SIG-M5 treated with dmso at 0.1 percent for 504 hours (cell line): ENCODE measurements around the gene TBC1D22B.
A peak's percentile ranks its signal among the peaks of the same experiment; 100 is the strongest.
"Not testable (repeated sequence)": the region's sequence is repeated elsewhere in the genome, so short reads cannot be mapped to it uniquely, and the experiment has no call there.

Source experiments
- DNase-seq: peaks from one replicate; lab custom pipeline; 2025; ENCODE audit not compliant: unreplicated experiment; lab: John Stamatoyannopoulos, UW

The TBC1D22B gene

DNA sequence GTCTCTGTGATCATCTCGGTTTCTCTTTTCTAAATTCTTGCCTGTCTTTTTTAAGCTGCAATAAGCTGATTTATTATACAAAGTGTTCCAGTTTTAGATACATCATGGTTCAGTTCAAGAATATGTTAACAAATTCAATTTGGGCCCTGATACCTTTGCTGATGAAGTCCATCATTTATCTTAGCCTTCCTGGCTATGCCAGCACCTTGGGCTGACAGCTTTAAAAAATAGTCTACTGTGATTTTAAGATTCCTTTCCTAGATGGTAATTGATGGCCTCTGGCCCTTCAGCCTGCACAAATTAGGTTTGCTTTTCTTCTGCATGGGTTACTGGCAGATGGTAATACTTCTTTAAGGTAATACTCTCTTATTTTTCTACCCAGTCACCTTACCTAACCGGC, 7.4 kb downstream of the TBC1D22B start:
- no peak for DNase-seq

GRCh38 chr6:37265860-37266259, 8.3 kb downstream of the TBC1D22B start:
- DNase-seq = no peak

DNA sequence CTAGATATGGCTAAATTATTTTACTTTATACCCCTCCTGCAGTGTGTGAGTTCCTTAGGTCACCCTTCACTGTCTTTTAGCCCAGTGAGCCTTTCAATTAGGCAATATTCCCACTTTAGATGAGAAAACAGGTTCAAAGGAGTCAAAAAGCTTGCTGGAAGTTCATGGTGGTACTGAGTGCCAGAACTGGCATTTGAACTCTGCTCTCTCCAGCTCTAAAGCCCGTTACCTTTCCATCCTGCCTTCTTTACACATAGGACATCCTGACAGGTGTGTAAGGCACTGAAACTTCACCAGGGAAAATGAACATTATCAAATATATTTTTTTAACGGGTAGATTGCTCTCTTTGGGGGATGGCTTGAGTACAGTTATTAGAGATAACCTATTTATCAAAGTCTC, 11.5 kb downstream of the TBC1D22B start:
- DNase-seq = no peak

- no peak for DNase-seq
These were observed 15.4 kb downstream of the TBC1D22B start for GRCh38 chr6:37272834-37273566.

GRCh38 chr6:37273690-37274089, 16.1 kb downstream of the TBC1D22B start:
- DNase-seq = peak; percentile 6

GRCh38 chr6:37275350-37275749, 17.8 kb downstream of the TBC1D22B start:
- DNase-seq = no peak

- DNase-seq = no peak
These were observed 19.4 kb downstream of the TBC1D22B start for GRCh38 chr6:37277001-37277409.

GRCh38 chr6:37279366-37280134, 22.0 kb downstream of the TBC1D22B start:
- peak; percentile 86 for DNase-seq

DNA sequence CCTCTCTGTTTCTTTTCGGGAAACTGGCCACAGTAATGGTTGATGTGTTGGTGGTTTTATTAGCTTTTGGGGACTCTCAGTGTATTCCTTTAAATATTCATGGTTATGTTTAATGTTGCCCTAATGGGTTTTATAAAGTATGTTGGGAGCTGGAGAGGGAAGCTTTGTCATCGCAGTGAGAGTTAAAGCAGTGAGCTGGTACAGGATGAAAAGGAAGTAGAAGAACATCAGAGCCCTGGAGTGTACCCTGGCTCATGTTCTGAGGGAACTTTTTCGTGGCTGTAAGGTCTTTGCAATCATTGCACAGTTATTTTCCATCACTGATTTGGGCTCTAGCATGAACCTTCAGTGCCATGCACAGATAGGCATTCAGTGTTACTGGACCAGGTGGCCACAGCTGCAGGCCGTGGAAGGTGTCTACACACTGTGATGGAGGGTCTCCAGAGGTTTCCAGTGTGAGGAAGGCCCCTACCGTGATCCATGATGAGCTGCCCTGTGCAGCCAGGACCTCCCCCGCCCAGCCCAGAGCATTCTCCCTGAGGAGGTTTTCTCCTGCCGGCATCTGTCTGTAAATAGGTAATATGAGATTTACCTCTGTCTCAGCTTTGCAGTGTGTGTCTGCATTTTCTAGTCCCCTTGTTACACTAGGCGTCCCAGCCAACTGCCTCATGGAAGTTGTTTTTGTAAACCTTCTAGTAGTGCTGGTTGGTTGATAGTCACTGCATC, 22.8 kb downstream of the TBC1D22B start:
- DNase-seq = no peak

DNA sequence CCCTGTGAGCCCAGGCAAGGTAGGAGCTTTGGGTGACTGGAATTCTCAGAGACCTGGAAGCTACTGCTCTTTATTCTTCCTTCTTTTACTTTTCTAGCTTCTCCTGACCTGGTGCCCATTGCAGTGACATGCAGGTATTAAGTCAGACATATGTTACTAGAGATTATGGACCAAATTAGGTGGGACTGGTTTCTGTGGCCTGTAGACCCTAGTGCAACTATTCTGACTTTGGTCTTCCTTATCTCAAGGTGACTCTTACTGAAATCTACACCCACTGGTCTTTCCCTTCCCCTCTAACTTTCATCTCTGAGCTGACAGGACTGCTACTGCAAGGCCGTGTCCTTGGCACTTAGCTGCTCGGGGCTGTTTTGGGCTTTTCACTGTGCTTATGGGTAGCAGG, 24.8 kb downstream of the TBC1D22B start:
- no peak for DNase-seq

DNA sequence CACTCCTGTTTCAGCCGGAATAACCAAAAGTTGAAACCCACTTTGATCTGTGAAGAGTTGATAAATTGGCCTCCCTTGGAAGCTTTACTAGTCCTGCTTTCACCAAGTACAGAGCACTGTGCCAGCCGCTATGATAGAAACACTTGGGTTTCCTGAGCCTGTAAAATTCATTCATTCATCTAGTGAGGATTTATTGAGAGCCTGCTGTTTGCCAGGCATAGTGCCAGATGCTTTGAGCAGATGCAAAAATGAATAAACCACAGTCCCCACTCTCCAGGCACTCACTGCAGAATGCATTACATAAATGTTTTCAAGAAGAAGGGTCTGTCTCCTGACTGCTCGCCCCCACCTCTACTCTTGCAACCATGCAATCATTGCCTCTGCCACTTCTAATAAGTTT, 25.7 kb downstream of the TBC1D22B start:
- DNase-seq = no peak

- DNase-seq = no peak
These were observed 26.1 kb downstream of the TBC1D22B start for GRCh38 chr6:37283671-37284151.

- no peak for DNase-seq
These were observed 27.2 kb downstream of the TBC1D22B start for GRCh38 chr6:37284781-37285180.

- no peak for DNase-seq
These were observed 28.3 kb downstream of the TBC1D22B start for GRCh38 chr6:37285861-37286311.

- DNase-seq = no peak
These were observed 30.1 kb downstream of the TBC1D22B start for GRCh38 chr6:37287519-37288157.

DNA sequence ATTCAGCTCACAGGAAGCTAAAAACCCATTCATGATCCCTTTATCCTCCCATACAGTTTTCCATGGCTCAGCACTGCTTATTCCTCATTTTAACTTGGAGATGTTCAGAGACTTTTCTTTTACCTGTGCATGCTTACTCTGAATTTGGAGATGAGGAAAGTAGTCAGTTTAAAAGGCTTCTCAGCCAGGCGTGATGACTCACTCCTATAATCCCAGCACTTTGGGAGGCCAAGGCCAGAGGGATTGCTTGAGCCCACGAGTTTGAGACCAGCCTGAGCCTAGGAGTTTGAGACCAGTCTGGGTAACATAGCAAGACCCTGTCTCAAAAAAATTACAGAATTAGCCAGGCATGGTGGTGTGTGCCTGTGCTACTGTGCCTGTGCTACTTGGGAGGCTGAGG, 30.7 kb downstream of the TBC1D22B start:
- no peak for DNase-seq

- no peak for DNase-seq
These were observed 32.4 kb downstream of the TBC1D22B start for GRCh38 chr6:37289931-37290330.

DNA sequence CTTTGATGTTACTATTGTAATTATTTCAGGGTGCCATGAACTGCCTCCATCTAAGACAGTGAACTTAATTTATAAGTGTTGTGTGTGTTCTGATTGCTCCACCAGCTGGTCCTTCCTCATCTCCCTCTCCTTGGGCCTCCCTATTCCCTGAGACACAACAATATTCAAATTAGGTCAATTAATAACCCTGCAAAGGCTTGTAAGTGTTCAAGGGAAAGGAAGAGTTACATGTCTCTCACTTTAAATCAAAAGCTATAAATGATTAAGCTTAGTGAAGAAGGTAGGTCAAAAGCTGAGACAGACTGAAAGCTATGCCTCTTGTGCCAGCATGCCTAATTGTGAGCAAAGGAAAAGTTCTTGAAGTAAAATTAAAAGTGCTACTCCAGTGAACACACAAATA, 35.9 kb downstream of the TBC1D22B start:
- DNase-seq = no peak

GRCh38 chr6:37297637-37298036, 40.1 kb downstream of the TBC1D22B start:
- DNase-seq = not testable (repeated sequence)

DNA sequence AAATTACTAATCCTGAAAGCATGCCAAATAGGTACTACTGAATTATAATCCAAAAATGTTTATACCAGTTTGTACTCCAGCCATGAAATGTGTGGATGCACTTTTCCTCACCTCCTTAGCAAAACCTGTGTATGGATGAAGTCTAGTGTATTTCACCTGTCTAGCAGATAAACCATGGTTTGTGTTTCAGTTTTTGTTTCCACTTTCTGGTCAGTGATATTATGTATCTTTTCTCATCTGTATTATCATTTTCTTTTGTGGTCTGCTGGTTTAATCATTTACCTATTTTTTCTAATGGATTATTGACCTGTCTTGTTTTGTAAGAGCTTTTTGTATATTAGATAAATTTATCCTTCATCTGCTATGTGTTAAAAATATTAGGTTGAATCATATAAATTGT, 41.4 kb downstream of the TBC1D22B start:
- no peak for DNase-seq

GRCh38 chr6:37299990-37300389, 42.4 kb downstream of the TBC1D22B start:
- no peak for DNase-seq
